CD4-positive, alpha-beta T cell treated with Interleukin-15 for 4 hours (primary cell): Measurements from ENCODE around the gene CFAP61.

Experiments
- DNase-seq: peaks from one replicate; pipeline ENCODE4 v3.0.0-alpha.2; 2020; ENCODE audit warnings: low spot score

The CFAP61 gene

GRCh38 chr20:20398123-20398522 is 345.8 kb downstream of the CFAP61 start:
- DNase-seq = no peak

DNA sequence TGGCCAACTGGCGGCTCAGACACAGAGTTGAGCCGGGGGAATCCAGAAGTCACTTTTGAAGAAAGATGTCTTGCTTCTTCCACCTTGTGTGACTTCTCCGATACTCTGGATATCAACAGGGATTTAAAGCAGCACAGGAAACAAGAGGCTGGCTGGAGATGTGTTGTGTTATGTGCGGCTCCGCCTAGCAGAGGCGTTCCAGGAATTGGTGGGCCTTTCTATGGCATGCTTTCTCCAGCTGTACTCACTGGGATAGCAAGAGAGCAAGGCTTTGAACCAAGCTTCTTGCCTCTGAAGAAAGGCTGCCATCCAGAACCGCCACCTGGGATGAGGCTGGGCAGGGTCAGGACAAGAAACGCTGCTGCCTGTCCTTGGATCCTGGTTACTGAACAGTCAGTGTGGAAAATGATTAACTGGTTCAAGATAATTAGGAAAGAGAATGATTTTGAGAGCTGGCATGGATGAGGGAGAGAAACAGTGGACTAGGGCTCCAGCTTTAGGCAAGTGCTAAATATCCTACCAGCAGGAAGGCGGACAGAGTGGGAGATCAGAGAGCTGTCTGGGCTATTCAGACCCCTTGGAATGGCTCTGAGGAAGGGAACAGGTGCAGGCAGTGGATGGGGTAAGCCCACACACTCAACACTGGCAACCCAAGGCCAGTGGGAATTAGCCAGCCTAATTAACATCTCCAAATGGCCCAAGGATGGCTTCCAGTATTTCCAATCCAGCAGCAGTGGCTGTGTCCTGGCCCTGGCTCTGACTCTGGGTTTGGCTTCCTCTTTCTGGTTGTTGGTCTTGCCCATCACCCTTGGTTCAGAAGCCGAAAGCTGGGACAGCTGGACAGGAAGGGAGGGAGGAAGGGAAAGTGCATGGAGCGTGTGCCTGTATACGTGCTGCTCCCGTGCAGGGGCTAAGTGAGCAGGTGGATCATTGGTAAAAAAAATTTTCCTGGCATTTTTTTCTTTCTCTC is 347.5 kb downstream of the CFAP61 start:
- DNase-seq = no peak

- DNase-seq = no peak
These were observed 349.7 kb downstream of the CFAP61 start for GRCh38 chr20:20401991-20402390.

GRCh38 chr20:20404633-20405032 is 352.3 kb downstream of the CFAP61 start:
- no peak for DNase-seq

- no peak for DNase-seq
These were observed 353.3 kb downstream of the CFAP61 start for GRCh38 chr20:20405623-20406022.

- no peak for DNase-seq
These were observed 354.0 kb downstream of the CFAP61 start for GRCh38 chr20:20406306-20406705.

DNA sequence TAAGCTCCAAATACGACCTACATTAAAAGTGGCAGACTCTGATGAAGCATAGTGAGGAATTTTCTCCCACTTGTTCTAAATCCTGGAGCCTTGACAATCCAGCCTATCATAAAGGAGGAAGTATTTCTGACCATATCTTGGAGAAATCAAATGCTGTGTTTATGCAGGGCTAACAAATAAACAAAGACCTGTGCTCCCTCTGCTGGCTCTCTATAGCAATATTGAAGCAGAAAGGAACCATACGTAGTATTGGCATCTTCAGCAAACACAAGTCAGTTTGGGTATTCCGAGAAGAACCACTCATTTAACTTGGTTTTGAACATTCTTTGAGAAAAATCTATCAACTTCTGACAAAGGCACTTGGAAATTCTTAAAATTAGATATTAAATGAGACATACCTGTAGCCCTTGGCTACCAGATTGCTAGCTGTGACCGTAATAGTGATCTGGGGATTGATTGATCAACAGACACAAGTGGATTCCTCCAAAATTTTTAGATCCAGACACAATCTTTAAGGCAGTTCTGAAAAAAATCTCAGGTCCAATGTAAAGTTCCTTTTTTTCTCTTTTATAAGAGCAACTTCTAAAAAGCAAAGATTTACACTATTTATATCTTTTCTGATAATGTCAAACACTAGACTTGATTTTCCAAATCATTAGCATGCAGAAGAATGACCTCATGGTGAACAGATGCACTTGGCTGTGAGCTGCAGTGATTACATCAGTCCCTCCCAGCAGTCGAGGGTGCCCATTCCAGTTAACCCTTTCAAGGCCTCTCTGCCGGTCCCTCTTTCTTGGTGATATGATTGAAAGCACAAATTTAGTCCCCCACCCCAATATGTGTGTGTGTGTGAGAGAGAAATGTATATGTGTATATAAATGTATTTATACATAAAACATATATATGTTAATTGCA is 355.8 kb downstream of the CFAP61 start:
- no peak for DNase-seq

DNA sequence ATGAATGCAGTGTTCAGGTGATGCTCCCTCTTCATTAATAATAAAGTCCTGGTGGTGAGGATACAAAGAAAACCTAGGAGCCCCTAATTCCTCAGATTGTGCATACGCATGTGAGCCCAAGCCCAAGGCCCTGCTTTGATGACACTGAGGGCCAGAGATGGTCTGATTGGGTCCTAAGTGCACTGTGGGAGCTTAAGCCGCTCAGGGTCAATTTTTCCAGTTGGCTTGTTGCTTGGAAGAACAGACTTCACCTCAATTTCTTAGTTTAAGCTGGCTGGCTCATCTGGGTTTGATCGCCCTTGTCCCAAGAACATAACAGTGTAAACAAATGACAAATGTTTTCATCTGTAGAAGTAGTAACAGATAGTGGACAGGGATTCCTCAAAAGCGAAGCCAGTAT is 357.0 kb downstream of the CFAP61 start:
- DNase-seq = no peak
